Right lung (tissue), 5 donors: Measurements from ENCODE around the gene CD38. TPM values are rescaled to one million over a fixed set of nuclear protein-coding genes. Genes with fewer than 3 reads are reported as not detected.

Experiments used
- DNase-seq, 2 donors: peaks; one replicate each; pipeline ENCODE4 v3.0.0-alpha.2; 2013
- polyA plus RNA-seq, 5 donors: library from polyadenylated mRNA; unstranded; fragments of 120-200 nt; gene quantifications; one replicate each; pipeline versions ENCODE4 v1.2.1 to v1.2.3, GENCODE V29; 2013; ENCODE audit warnings: inconsistent platforms in 1 of 5, low replicate concordance in 1 of 5; ENCODE audit not compliant: insufficient read length in 5 of 5, insufficient read depth in 1 of 5

The CD38 gene
- polyA plus RNA-seq, 5 donors, result 1.2 to 2.2 (median 1.3) TPM

DNA sequence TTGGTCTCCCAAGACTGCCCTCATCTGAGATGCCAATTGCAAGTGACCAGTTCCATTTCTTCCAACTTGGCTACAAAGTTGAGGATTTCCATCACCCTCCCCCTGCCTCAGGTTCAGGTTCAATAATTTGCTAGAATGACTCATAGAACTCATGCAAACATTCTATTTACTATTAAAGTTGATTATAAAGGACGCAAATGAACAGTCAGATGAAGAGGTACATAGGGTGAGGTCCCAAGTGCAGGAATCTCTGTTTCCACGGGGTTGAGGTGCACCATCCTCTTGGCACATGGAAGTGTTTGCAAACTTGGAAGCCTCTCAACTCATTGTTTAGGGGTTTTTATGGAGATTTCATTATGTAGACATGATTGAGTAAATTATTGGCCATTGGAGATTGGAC lies 119.4 kb downstream of the CD38 start:
- DNase-seq, result no peak

- no peak for DNase-seq
These were observed 120.8 kb downstream of the CD38 start for GRCh38 chr4:15898902-15899301.

DNA sequence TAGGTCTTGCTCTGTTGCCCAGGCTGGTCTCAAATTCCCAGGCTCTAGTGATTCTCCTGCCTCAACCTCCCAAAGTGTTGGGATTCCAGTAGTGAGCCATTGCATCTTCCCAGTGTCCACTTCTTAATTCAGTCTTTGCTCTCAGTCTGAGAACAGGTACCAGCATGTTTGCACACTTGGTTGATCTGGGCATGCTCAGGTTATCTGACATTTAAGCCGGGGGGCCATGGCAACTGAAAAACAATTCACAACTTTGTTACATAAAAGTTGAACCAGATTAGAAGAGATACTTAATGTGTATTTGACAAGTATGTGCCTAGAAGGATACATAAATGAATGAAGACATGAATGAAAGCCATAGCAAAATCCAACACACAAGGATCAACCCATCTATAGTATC lies 121.4 kb downstream of the CD38 start:
- no peak for DNase-seq

DNA sequence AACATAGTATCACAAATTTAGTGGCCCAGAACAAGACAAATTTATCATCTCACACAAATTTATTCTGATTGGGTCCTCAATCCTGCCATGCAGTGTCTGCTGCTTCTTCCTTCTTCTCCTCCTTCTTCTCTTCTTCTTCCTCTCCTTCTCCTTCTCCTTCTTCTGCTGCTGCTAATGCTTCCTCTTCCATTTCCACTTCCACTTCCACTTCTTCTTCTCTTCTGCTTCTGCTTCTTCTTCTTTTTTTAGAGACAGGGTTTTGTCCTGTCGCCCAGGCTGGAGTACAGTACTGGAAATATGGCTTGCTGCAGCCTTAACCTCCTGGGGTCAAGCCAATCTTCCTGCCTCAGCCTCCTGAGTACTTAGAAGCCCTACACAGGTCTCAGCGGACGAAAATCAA lies 122.9 kb downstream of the CD38 start:
- DNase-seq, result no peak

- DNase-seq, result no peak
These were observed 123.9 kb downstream of the CD38 start for GRCh38 chr4:15901998-15902397.

- no peak for DNase-seq
These were observed 124.6 kb downstream of the CD38 start for GRCh38 chr4:15902746-15903145.

Other genes with a start within 250 kb of the CD38 start
- gene FBXL5, start 123.0 kb upstream of the CD38 start, polyA plus RNA-seq, result 100 to 1,000 TPM in 3 of 5 donors, 10 to 100 TPM in 2; 79.7 to 120 (median 104) TPM
- 10 to 100 TPM; 39.5 to 57.4 (median 54.0) TPM for gene FAM200B, start 96.5 kb upstream of the CD38 start, polyA plus RNA-seq
- 1 to 10 TPM; 3.2 to 5.4 (median 3.9) TPM for gene BST1, start 75.3 kb upstream of the CD38 start, polyA plus RNA-seq
- gene FGFBP1, start 160.4 kb downstream of the CD38 start, polyA plus RNA-seq, result under 1 TPM in 4 of 5 donors, not detected in 1; 0.11 to 0.18 (median 0.13) TPM
- gene FGFBP2, start 184.8 kb downstream of the CD38 start, polyA plus RNA-seq, result under 1 TPM in 4 of 5 donors, not detected in 1; 0.23 to 0.63 (median 0.39) TPM